Dermis blood vessel endothelial cell (primary cell): ENCODE results near the gene TSNAXIP1. TPM values are rescaled to one million over a fixed set of nuclear protein-coding genes. Genes with fewer than 3 reads are reported as not detected.
"Not testable (repeated sequence)": the region's sequence is repeated elsewhere in the genome, so short reads cannot be mapped to it uniquely, and the experiment has no call there.

Experiments used
- DNase-seq: peaks from one replicate; pipeline ENCODE4 v3.0.0; 2010
- total RNA-seq: library from RNA; depleted of rRNA; stranded (reverse); fragments of >200 nt; gene quantifications from 2 replicates; pipeline ENCODE4 v1.2.3, GENCODE V29; 2014

Gene TSNAXIP1
- total RNA-seq, 1 donor from 2014 or later = 0.85 TPM

- DNase-seq = no peak
These were observed 55.2 kb downstream of the TSNAXIP1 start for GRCh38 chr16:67861877-67862276.

GRCh38 chr16:67862623-67863583, 56.2 kb downstream of the TSNAXIP1 start:
- peak; percentile 68 for DNase-seq

GRCh38 chr16:67864044-67864443, 57.4 kb downstream of the TSNAXIP1 start:
- DNase-seq = not testable (repeated sequence)

GRCh38 chr16:67864594-67864993, 57.9 kb downstream of the TSNAXIP1 start:
- DNase-seq = no peak

- DNase-seq = peak; percentile 68
These were observed 58.6 kb downstream of the TSNAXIP1 start for GRCh38 chr16:67865318-67865717.

GRCh38 chr16:67868290-67868689, 61.6 kb downstream of the TSNAXIP1 start:
- DNase-seq = no peak

GRCh38 chr16:67869653-67870052, 63.0 kb downstream of the TSNAXIP1 start:
- no peak for DNase-seq

GRCh38 chr16:67871256-67871655, 64.6 kb downstream of the TSNAXIP1 start:
- no peak for DNase-seq

- DNase-seq = no peak
These were observed 65.5 kb downstream of the TSNAXIP1 start for GRCh38 chr16:67872131-67872630.

- DNase-seq = peak; percentile 86
These were observed 66.1 kb downstream of the TSNAXIP1 start, which contains the start of gene EDC4 for GRCh38 chr16:67872631-67873434. EDC4 (plus strand) TSS chr16:67873052; CDS start chr16:67873262, 210 bp downstream.

- DNase-seq = peak; percentile 23
These were observed 67.0 kb downstream of the TSNAXIP1 start for GRCh38 chr16:67873435-67874370.

- no peak for DNase-seq
These were observed 67.7 kb downstream of the TSNAXIP1 start for GRCh38 chr16:67874372-67874771.

- no peak for DNase-seq
These were observed 70.4 kb downstream of the TSNAXIP1 start for GRCh38 chr16:67877064-67877463.

Other genes with a start within 250 kb of the TSNAXIP1 start
- gene CTCF, start 244.4 kb upstream of the TSNAXIP1 start, total RNA-seq = 30.3 and 36.3 TPM in 2 replicates
- 0.56 and 0.85 TPM in 2 replicates for gene CARMIL2, start 161.7 kb upstream of the TSNAXIP1 start, total RNA-seq
- 14.5 and 17.8 TPM in 2 replicates for gene ACD, start 146.6 kb upstream of the TSNAXIP1 start, total RNA-seq
- 6.3 and 7.0 TPM in 2 replicates for gene PARD6A, start 145.9 kb upstream of the TSNAXIP1 start, total RNA-seq
- 18.1 and 20.1 TPM in 2 replicates for gene ENKD1, start 140.1 kb upstream of the TSNAXIP1 start, total RNA-seq
- gene C16orf86, start 140.1 kb upstream of the TSNAXIP1 start, total RNA-seq = 3.7 and 3.9 TPM in 2 replicates
- gene GFOD2, start 87.6 kb upstream of the TSNAXIP1 start, total RNA-seq = 69.8 and 88.1 TPM in 2 replicates
- 8.2 and 13.5 TPM in 2 replicates for gene RANBP10, start 329 bp upstream of the TSNAXIP1 start, total RNA-seq
- 62.3 and 64.0 TPM in 2 replicates for gene THAP11, start 35.4 kb downstream of the TSNAXIP1 start, total RNA-seq
- 176 and 260 TPM in 2 replicates for gene NUTF2, start 40.0 kb downstream of the TSNAXIP1 start, total RNA-seq
- gene CENPT, start 40.8 kb downstream of the TSNAXIP1 start, total RNA-seq = 21.7 and 30.0 TPM in 2 replicates
- gene EDC4, start 66.2 kb downstream of the TSNAXIP1 start, total RNA-seq = 58.2 and 85.1 TPM in 2 replicates
- gene NRN1L, start 78.0 kb downstream of the TSNAXIP1 start, total RNA-seq = 0.14 and 0.51 TPM in 2 replicates
- 24.7 and 30.8 TPM in 2 replicates for gene PSKH1, start 86.4 kb downstream of the TSNAXIP1 start, total RNA-seq
- 0.17 and 0.88 TPM in 2 replicates for gene CTRL, start 125.0 kb downstream of the TSNAXIP1 start, total RNA-seq
- 46.8 and 95.8 TPM in 2 replicates for gene PSMB10, start 130.0 kb downstream of the TSNAXIP1 start, total RNA-seq
- gene LCAT, start 137.2 kb downstream of the TSNAXIP1 start, total RNA-seq = 3.3 and 6.5 TPM in 2 replicates
- gene SLC12A4, start 161.7 kb downstream of the TSNAXIP1 start, total RNA-seq = 68.9 and 94.1 TPM in 2 replicates
- not detected in 2 replicates for gene DPEP3, start 173.6 kb downstream of the TSNAXIP1 start, total RNA-seq
- 2.9 and 3.7 TPM in 2 replicates for gene DPEP2, start 192.6 kb downstream of the TSNAXIP1 start, total RNA-seq
- not detected in 2 replicates for gene DPEP2NB, start 209.0 kb downstream of the TSNAXIP1 start, total RNA-seq
- gene DDX28, start 216.3 kb downstream of the TSNAXIP1 start, total RNA-seq = 15.1 and 19.5 TPM in 2 replicates
- gene DUS2, start 216.4 kb downstream of the TSNAXIP1 start, total RNA-seq = 26.4 and 34.9 TPM in 2 replicates